Fibroblast of lung (primary cell): Measurements from ENCODE around the gene TYMS.

Source experiments
- CTCF ChIP-seq, 2 donors: IDR thresholded peaks in 1 of 2; conservative IDR thresholded peaks in 1 of 2; 1 replicate in 1 of 2; 2 replicates in 1 of 2; pipeline ENCODE4 v1.5.1; 2011 to 2012; ENCODE audit warnings: low read length in 2 of 2, control low read depth in 1 of 2, inconsistent platforms in 1 of 2, low read depth in 1 of 2, mild to moderate bottlenecking in 1 of 2
- EZH2 ChIP-seq: IDR thresholded peaks from 2 replicates; pipeline ENCODE4 v1.5.1; 2012; ENCODE audit warnings: low read length, control low read depth, mild to moderate bottlenecking; ENCODE audit errors: missing control alignments

GRCh38 chr18:697012-697411, 39.6 kb downstream of the TYMS start:
- TF ChIP-seq CTCF (conservative IDR thresholded peaks at IDR 0.05 in 1 of 2, IDR thresholded peaks at IDR 0.05 in 1 of 2; ENCODE audit: low read depth in 1 of 2, low read length in 2 of 2) (no peak), EZH2 (no peak)
